SU-DHL-6 (cell line): ENCODE results near the gene GMDS.

Source experiments
- EZH2phosphoT487 ChIP-seq: fragments of 200-600 bp; sonication (generic), shearing (Covaris generic); conservative IDR thresholded peaks from 2 replicates; pipeline ENCODE4 v1.6.1; 2018; ENCODE audit warnings: mild to moderate bottlenecking, antibody characterized with exemption, low read length, moderate library complexity, mixed read lengths
- TF ChIP-seq, protein P1 (sequence below): fragments of 200-600 bp; sonication (generic); IDR thresholded peaks from one replicate; pipeline ENCODE4 v1.5.1; 2017; ENCODE audit warnings: antibody characterized with exemption, mild to moderate bottlenecking, low read length, moderate library complexity; ENCODE audit not compliant: insufficient read depth, poor library complexity, severe bottlenecking

DNA sequence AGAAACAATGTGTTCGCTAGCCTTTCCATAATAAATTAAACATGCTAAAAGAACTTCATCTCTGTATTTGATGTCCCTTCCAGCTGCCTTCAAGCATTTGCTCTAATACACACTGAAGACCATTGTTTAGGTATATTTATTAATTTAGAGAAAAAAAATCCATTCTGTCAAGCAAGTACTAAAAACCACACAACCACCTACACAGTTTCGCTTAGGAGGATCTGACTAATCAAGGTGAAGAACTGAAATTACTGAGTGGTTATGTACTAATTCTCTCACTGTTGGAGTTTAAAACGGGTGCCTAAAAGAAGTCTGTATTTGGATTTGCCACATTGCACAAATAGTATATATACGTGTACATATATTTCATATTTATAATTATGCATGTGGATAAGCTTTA is 58.9 kb downstream of the GMDS start:
- TF ChIP-seq, protein P1, sequence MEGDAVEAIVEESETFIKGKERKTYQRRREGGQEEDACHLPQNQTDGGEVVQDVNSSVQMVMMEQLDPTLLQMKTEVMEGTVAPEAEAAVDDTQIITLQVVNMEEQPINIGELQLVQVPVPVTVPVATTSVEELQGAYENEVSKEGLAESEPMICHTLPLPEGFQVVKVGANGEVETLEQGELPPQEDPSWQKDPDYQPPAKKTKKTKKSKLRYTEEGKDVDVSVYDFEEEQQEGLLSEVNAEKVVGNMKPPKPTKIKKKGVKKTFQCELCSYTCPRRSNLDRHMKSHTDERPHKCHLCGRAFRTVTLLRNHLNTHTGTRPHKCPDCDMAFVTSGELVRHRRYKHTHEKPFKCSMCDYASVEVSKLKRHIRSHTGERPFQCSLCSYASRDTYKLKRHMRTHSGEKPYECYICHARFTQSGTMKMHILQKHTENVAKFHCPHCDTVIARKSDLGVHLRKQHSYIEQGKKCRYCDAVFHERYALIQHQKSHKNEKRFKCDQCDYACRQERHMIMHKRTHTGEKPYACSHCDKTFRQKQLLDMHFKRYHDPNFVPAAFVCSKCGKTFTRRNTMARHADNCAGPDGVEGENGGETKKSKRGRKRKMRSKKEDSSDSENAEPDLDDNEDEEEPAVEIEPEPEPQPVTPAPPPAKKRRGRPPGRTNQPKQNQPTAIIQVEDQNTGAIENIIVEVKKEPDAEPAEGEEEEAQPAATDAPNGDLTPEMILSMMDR = no peak
- no peak for TF ChIP-seq EZH2phosphoT487
